WTC11 (cell line): ENCODE measurements around the gene DMRTA1.

ENCODE experiments used
- CREB1 ChIP-seq: sonication (generic); formaldehyde crosslinking; IDR thresholded peaks from 2 replicates; pipeline ENCODE4 v1.8.0; 2023; ENCODE audit warnings: mild to moderate bottlenecking, missing genetic modification reagents
- TF ChIP-seq, protein P1 (sequence below): sonication (generic); formaldehyde crosslinking; IDR thresholded peaks from 2 replicates; pipeline ENCODE4 v1.8.1; 2023; ENCODE audit warnings: mild to moderate bottlenecking, missing genetic modification reagents, borderline replicate concordance
- TF ChIP-seq, protein P2 (sequence below): fragments of 200-600 bp; IDR thresholded peaks from 2 replicates; pipeline ENCODE4 v1.8.0; 2022; ENCODE audit warnings: antibody characterized with exemption
- TF ChIP-seq, protein P3 (sequence below): sonication (generic); formaldehyde crosslinking; IDR thresholded peaks from 2 replicates; pipeline ENCODE4 v1.8.1; 2022; ENCODE audit warnings: mild to moderate bottlenecking, missing genetic modification reagents, moderate library complexity, borderline replicate concordance

GRCh38 chr9:22446589-22446949, at the start of gene DMRTA1:
- TF ChIP-seq, protein P1, sequence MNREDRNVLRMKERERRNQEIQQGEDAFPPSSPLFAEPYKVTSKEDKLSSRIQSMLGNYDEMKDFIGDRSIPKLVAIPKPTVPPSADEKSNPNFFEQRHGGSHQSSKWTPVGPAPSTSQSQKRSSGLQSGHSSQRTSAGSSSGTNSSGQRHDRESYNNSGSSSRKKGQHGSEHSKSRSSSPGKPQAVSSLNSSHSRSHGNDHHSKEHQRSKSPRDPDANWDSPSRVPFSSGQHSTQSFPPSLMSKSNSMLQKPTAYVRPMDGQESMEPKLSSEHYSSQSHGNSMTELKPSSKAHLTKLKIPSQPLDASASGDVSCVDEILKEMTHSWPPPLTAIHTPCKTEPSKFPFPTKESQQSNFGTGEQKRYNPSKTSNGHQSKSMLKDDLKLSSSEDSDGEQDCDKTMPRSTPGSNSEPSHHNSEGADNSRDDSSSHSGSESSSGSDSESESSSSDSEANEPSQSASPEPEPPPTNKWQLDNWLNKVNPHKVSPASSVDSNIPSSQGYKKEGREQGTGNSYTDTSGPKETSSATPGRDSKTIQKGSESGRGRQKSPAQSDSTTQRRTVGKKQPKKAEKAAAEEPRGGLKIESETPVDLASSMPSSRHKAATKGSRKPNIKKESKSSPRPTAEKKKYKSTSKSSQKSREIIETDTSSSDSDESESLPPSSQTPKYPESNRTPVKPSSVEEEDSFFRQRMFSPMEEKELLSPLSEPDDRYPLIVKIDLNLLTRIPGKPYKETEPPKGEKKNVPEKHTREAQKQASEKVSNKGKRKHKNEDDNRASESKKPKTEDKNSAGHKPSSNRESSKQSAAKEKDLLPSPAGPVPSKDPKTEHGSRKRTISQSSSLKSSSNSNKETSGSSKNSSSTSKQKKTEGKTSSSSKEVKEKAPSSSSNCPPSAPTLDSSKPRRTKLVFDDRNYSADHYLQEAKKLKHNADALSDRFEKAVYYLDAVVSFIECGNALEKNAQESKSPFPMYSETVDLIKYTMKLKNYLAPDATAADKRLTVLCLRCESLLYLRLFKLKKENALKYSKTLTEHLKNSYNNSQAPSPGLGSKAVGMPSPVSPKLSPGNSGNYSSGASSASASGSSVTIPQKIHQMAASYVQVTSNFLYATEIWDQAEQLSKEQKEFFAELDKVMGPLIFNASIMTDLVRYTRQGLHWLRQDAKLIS (CRISPR knock-in tag) = no peak
- TF ChIP-seq, protein P2, sequence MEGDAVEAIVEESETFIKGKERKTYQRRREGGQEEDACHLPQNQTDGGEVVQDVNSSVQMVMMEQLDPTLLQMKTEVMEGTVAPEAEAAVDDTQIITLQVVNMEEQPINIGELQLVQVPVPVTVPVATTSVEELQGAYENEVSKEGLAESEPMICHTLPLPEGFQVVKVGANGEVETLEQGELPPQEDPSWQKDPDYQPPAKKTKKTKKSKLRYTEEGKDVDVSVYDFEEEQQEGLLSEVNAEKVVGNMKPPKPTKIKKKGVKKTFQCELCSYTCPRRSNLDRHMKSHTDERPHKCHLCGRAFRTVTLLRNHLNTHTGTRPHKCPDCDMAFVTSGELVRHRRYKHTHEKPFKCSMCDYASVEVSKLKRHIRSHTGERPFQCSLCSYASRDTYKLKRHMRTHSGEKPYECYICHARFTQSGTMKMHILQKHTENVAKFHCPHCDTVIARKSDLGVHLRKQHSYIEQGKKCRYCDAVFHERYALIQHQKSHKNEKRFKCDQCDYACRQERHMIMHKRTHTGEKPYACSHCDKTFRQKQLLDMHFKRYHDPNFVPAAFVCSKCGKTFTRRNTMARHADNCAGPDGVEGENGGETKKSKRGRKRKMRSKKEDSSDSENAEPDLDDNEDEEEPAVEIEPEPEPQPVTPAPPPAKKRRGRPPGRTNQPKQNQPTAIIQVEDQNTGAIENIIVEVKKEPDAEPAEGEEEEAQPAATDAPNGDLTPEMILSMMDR = no peak
- TF ChIP-seq CREB1 = no peak
- TF ChIP-seq, protein P3, sequence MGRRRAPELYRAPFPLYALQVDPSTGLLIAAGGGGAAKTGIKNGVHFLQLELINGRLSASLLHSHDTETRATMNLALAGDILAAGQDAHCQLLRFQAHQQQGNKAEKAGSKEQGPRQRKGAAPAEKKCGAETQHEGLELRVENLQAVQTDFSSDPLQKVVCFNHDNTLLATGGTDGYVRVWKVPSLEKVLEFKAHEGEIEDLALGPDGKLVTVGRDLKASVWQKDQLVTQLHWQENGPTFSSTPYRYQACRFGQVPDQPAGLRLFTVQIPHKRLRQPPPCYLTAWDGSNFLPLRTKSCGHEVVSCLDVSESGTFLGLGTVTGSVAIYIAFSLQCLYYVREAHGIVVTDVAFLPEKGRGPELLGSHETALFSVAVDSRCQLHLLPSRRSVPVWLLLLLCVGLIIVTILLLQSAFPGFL (CRISPR knock-in tag) = no peak
